ENCODE results near the gene STXBP1.

- TF ChIP-seq CTCF (IDR thresholded peaks at IDR 0.05) (no peak), POLR2A (IDR thresholded peaks at IDR 0.05) (no peak)
Observed at GRCh38 chr9:127706836-127707241, 94.8 kb downstream of the STXBP1 start, which contains the start of gene CFAP157.

Measured in right lobe of liver (tissue), 4 donors.